KMS-11 (cell line): ENCODE results near the gene DRGX.

Experiments used
- H2AFZ ChIP-seq: fragments of 200-600 bp; sonication (generic); 2 replicates; pipeline ENCODE4 v1.6.1; 2016; ENCODE audit warnings: antibody characterized with exemption, mixed run types, low read depth
- H3K27ac ChIP-seq: fragments of 200-600 bp; sonication (generic); 2 replicates; pipeline ENCODE4 v1.6.1; 2016; ENCODE audit warnings: mild to moderate bottlenecking, mixed run types
- H3K27me3 ChIP-seq: fragments of 200-600 bp; sonication (generic); 2 replicates; pipeline ENCODE4 v1.6.1; 2017; ENCODE audit warnings: mild to moderate bottlenecking, low read depth, mixed run types, moderate library complexity; ENCODE audit not compliant: insufficient read depth
- H3K36me3 ChIP-seq: fragments of 200-600 bp; sonication (generic); 2 replicates; pipeline ENCODE4 v1.6.1; 2017; ENCODE audit warnings: mild to moderate bottlenecking, mixed run types; ENCODE audit not compliant: insufficient read depth
- H3K4me1 ChIP-seq: fragments of 200-600 bp; sonication (generic); 2 replicates; pipeline ENCODE4 v1.6.1; 2016; ENCODE audit warnings: mild to moderate bottlenecking, low read depth, mixed run types; ENCODE audit not compliant: poor library complexity, severe bottlenecking
- H3K4me2 ChIP-seq: fragments of 200-600 bp; sonication (generic); 2 replicates; pipeline ENCODE4 v1.7.0; 2016; ENCODE audit warnings: mild to moderate bottlenecking, mixed run types
- H3K4me3 ChIP-seq: fragments of 200-600 bp; sonication (generic); IDR thresholded peaks from 2 replicates; pipeline ENCODE4 v1.6.1; 2017; ENCODE audit warnings: low read depth, low read length, mixed read lengths; ENCODE audit not compliant: insufficient read depth
- H3K79me2 ChIP-seq: fragments of 200-600 bp; sonication (generic); 2 replicates; pipeline ENCODE4 v1.6.1; 2016; ENCODE audit warnings: low read depth, mixed run types; ENCODE audit not compliant: insufficient read depth
- H3K9ac ChIP-seq: fragments of 200-600 bp; sonication (generic); 2 replicates; pipeline ENCODE4 v1.6.1; 2016; ENCODE audit warnings: mild to moderate bottlenecking, mixed run types
- H4K20me1 ChIP-seq: fragments of 200-600 bp; sonication (generic); 2 replicates; pipeline ENCODE4 v1.6.1; 2016; ENCODE audit warnings: mild to moderate bottlenecking, mixed run types; ENCODE audit not compliant: insufficient read depth
- CTCF ChIP-seq: fragments of 200-600 bp; sonication (generic); conservative IDR thresholded peaks from 2 replicates; pipeline ENCODE4 v1.6.1; 2017; ENCODE audit warnings: low read depth, mild to moderate bottlenecking, antibody characterized with exemption, low read length, moderate library complexity, mixed read lengths

Gene DRGX

GRCh38 chr10:49325131-49325915 lies 70.6 kb downstream of the DRGX start:
- no peaks in the 10 kb centered on the region for H3K4me1 ChIP-seq
- no peak for TF ChIP-seq CTCF
- no peaks in the 10 kb centered on the region for H3K36me3 ChIP-seq
- H3K27me3 ChIP-seq, result no peaks in the 10 kb centered on the region
- no peaks in the 10 kb centered on the region for H4K20me1 ChIP-seq
- H2AFZ ChIP-seq, result no peak overlapping the region
- no peak overlapping the region for H3K4me3 ChIP-seq
- no peak overlapping the region for H3K9ac ChIP-seq
- H3K27ac ChIP-seq, result no peak overlapping the region
- H3K79me2 ChIP-seq, result no peaks in the 10 kb centered on the region
- H3K4me2 ChIP-seq, result no peak overlapping the region

GRCh38 chr10:49324711-49325110 lies 71.2 kb downstream of the DRGX start:
- Histone ChIP-seq H3K4me3 (no peak overlapping the region), H3K4me1 (no peaks in the 10 kb centered on the region), H3K27me3 (no peaks in the 10 kb centered on the region), H3K9ac (no peak overlapping the region), H3K36me3 (no peaks in the 10 kb centered on the region), H3K79me2 (no peaks in the 10 kb centered on the region), H3K4me2 (no peak overlapping the region), H2AFZ (no peak overlapping the region), H4K20me1 (no peaks in the 10 kb centered on the region), H3K27ac (no peak overlapping the region)
- no peak for TF ChIP-seq CTCF

- Histone ChIP-seq H3K4me2 (no peak overlapping the region), H3K27ac (no peak overlapping the region), H2AFZ (no peak overlapping the region), H4K20me1 (no peaks in the 10 kb centered on the region), H3K79me2 (no peaks in the 10 kb centered on the region), H3K27me3 (no peaks in the 10 kb centered on the region), H3K4me3 (no peak overlapping the region), H3K9ac (no peak overlapping the region), H3K4me1 (no peaks in the 10 kb centered on the region), H3K36me3 (no peaks in the 10 kb centered on the region)
- no peak for TF ChIP-seq CTCF
Observed at GRCh38 chr10:49323896-49324270, 72.0 kb downstream of the DRGX start.

- Histone ChIP-seq H3K79me2 (no peaks in the 10 kb centered on the region), H3K4me1 (no peaks in the 10 kb centered on the region), H3K4me2 (no peak overlapping the region), H3K27me3 (no peaks in the 10 kb centered on the region), H3K27ac (no peak overlapping the region), H3K4me3 (no peak overlapping the region), H4K20me1 (no peaks in the 10 kb centered on the region), H3K36me3 (no peaks in the 10 kb centered on the region), H2AFZ (no peak overlapping the region), H3K9ac (no peak overlapping the region)
- TF ChIP-seq CTCF, result no peak
Observed at GRCh38 chr10:49323171-49323895, 72.6 kb downstream of the DRGX start.
